Measurements from ENCODE around the gene OR51E2.

GRCh38 chr11:4643682-4644081 is 54.0 kb downstream of the OR51E2 start, which contains the start of gene OR51E1:
- TF ChIP-seq CTCF (IDR thresholded peaks at IDR 0.05) = no peak
- TF ChIP-seq EP300 (IDR thresholded peaks at IDR 0.05) = no peak
- TF ChIP-seq POLR2AphosphoS5 (IDR thresholded peaks at IDR 0.05) = no peak

Data from gastroesophageal sphincter (tissue), 3 donors.